ENCODE results near the gene METAP2.
A peak's percentile ranks its signal among the peaks of the same experiment; 100 is the strongest.

The METAP2 gene

DNA sequence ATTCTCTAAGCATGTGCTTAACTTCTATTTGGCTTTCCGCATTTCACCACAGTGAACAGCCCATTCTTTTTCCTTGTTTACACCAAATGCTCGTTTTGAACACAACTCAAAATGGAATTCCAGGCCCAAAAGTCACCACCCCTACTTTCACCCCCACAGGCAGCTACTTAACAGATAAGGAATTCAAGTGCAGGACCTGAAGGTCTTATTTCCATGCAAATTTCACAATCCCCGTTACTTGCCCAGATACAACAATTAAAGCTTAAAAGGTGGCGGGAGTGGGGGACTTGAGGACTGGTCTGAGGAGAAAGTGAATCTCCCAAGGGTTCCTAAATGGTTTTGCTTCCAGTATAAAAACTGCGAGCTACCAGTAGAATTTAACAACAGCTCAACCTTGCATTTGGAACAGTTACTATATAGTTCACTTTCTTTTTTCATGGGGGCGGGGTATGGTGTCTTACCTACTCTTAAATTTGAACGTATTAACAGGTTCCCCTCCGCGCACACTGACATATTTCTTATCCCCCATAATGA is 73.6 kb downstream of the METAP2 start:
- Histone ChIP-seq H3K27me3 (ENCODE audit: control insufficient read depth in 1 of 2, insufficient read depth in 2 of 2, low read length in 2 of 2) (no peaks in the 10 kb centered on the region), H3K9ac (ENCODE audit: low read length in 2 of 2) (peak overlapping the region; percentile 65 to 69), H3K4me3 (ENCODE audit: low read length in 2 of 2) (peak overlapping the region; percentile 77 to 83), H3K36me3 (ENCODE audit: control insufficient read depth in 2 of 2, insufficient read depth in 2 of 2, low read length in 2 of 2) (no peaks in the 10 kb centered on the region), H3K4me1 (ENCODE audit: control insufficient read depth, insufficient read depth, low read length) (no peaks in the 10 kb centered on the region), H3K9me3 (ENCODE audit: control insufficient read depth in 2 of 2, low read length in 2 of 2) (peaks cover 3 to 5% of the 10 kb centered on the region in 2 donors), H3K27ac (ENCODE audit: low read length) (peak overlapping the region; percentile 11)

DNA sequence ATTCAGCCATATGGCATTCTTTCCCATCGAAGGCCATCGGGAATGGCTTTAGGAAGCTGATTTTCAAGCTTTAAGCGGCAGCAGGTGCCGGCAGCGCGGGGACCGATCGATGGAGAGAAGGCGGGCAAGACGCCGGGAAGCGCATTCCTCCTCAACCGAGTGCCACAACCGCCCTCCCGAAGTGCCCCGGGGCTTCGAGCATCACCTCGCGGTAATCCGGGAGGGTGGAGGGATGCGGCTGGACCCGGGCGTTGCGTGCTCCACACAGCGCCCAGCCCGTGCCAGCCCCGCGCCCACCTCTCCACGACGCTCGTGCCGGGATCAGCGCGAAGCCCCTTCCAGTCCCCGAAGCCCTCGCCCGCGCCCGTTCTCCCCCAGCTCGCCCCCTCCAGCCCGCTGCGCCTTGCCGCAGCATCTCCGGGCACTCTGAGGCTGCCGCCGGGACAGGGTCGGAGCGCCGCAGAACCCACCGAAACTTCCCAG is 74.1 kb downstream of the METAP2 start:
- Histone ChIP-seq H3K27me3 (ENCODE audit: control insufficient read depth in 1 of 2, insufficient read depth in 2 of 2, low read length in 2 of 2) (no peaks in the 10 kb centered on the region), H3K36me3 (ENCODE audit: control insufficient read depth in 2 of 2, insufficient read depth in 2 of 2, low read length in 2 of 2) (no peaks in the 10 kb centered on the region), H3K9ac (ENCODE audit: low read length in 2 of 2) (peak overlapping the region; percentile 65 to 69), H3K4me3 (ENCODE audit: low read length in 2 of 2) (peak overlapping the region; percentile 77 to 83), H3K27ac (ENCODE audit: low read length) (peak overlapping the region; percentile 11), H3K4me1 (ENCODE audit: control insufficient read depth, insufficient read depth, low read length) (no peaks in the 10 kb centered on the region), H3K9me3 (ENCODE audit: control insufficient read depth in 2 of 2, low read length in 2 of 2) (peaks cover 3 to 5% of the 10 kb centered on the region in 2 donors)

DNA sequence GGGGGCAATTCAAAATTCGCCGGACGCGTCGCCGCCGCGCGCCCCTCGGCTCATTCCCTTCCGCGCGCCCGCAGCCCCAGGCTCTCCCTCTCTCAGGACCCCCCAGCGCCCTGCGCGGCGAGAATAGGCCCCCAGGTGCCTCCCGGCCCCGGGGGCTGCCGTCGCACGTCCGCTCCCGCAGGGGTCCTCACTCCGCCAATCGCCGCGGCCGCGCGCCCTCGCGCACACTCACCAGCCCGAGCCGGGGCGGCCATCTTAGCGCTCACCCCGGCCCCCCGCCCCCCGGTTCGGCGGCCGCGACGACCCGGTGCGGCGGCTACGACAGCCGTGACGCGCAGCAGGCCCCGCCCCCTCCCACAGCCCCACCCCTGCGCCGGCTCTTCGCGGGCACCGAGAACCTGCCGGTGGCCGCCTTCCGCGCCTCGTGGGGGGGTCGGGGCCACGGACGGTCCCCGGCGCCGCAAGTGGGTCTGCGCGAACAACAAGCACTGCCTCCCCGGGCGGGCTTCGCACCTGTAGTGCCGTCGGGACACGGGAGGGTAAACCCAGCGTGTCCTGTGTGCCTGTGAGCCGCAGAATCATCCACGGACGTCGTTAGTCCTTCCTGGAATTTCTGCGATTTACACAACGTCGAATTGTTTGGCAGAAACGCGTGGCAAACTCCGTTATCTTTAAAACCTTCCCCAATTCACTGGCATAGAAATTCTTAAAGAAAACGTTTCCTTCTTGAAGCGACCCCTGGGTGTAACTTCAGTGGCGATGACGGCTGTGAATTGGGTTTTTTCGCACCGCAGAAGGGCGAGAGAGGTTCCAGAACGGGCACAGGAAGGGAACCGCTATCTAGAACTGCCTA is 74.8 kb downstream of the METAP2 start:
- Histone ChIP-seq H3K27me3 (ENCODE audit: control insufficient read depth in 1 of 2, insufficient read depth in 2 of 2, low read length in 2 of 2) (no peaks in the 10 kb centered on the region), H3K4me1 (ENCODE audit: control insufficient read depth, insufficient read depth, low read length) (no peaks in the 10 kb centered on the region), H3K36me3 (ENCODE audit: control insufficient read depth in 2 of 2, insufficient read depth in 2 of 2, low read length in 2 of 2) (no peaks in the 10 kb centered on the region), H3K27ac (ENCODE audit: low read length) (peak overlapping the region; percentile 11), H3K4me3 (ENCODE audit: low read length in 2 of 2) (peak overlapping the region; percentile 77 to 83), H3K9ac (ENCODE audit: low read length in 2 of 2) (peak overlapping the region; percentile 65 to 69), H3K9me3 (ENCODE audit: control insufficient read depth in 2 of 2, low read length in 2 of 2) (peaks cover 3 to 5% of the 10 kb centered on the region in 2 donors)

DNA sequence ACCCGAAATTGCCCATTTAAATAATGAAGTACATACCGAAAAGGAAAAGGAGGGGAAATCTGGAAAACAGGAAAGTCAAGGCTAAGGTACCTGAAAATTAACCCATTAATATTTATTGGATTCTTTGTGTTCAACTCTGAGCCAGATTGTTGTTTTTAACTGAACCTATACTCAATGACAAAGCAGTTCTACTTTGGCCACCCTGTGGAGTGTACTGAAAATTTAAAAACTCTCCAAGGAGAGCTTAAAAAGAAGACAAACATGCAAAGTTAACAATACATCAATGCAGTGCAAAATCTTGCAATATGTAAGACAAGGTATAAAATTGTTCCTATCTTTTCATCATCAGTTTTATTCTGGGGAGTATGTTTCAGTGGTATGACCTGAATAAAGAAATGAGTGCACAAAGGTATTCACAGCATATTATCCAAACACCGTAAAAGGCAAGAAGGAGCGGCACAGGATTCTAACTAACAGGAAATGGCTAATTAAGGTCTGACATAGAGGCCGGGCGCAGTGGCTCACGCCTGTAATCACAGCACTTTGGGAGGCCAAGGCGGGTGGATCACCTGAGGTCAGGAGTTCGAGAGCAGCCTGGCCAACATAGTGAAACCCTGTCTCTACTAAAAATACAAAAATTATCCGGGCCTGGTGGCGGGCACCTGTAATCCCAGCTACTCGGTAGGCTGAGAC is 75.6 kb downstream of the METAP2 start:
- no peak overlapping the region for H3K27ac ChIP-seq (ENCODE audit: low read length)
- H3K36me3 ChIP-seq (ENCODE audit: control insufficient read depth in 2 of 2, insufficient read depth in 2 of 2, low read length in 2 of 2) = no peaks in the 10 kb centered on the region
- H3K4me1 ChIP-seq (ENCODE audit: control insufficient read depth, insufficient read depth, low read length) = no peaks in the 10 kb centered on the region
- H3K27me3 ChIP-seq (ENCODE audit: control insufficient read depth in 1 of 2, insufficient read depth in 2 of 2, low read length in 2 of 2) = no peaks in the 10 kb centered on the region
- peak overlapping the region; percentile 77 to 82 for H3K4me3 ChIP-seq (ENCODE audit: low read length in 2 of 2)
- H3K9me3 ChIP-seq (ENCODE audit: control insufficient read depth in 2 of 2, low read length in 2 of 2) = peaks cover 3 to 5% of the 10 kb centered on the region in 2 donors
- peak overlapping the region in 1 of 2 donors; percentile 65 for H3K9ac ChIP-seq (ENCODE audit: low read length in 2 of 2)

DNA sequence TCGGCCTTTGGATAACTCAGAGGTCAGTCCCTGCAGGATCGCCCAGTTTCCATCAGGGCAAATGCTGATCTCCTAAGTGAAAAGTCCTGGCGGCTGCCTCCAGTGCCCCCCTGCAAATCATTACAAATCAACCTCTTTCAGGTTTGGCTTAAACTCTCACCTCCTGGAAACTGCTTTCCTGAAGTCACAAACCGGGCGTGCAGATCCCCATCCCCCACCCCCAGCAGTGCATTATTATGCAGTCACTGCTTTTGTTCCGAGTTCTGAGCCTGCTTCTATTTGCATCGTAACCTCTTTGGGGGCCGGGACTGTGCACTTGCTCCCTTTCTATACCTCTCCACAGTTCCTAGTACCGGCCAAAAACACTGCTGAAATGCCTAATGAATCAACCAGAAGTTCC is 77.4 kb downstream of the METAP2 start, which contains the start of gene USP44:
USP44 (minus strand) TSS at position 172 of the 400 bp plus-strand sequence. CDS start 17,220 bp downstream, outside the sequence.
- Histone ChIP-seq H3K27me3 (ENCODE audit: control insufficient read depth in 1 of 2, insufficient read depth in 2 of 2, low read length in 2 of 2) (no peaks in the 10 kb centered on the region), H3K4me1 (ENCODE audit: control insufficient read depth, insufficient read depth, low read length) (no peaks in the 10 kb centered on the region), H3K9me3 (ENCODE audit: control insufficient read depth in 2 of 2, low read length in 2 of 2) (peaks cover 3 to 5% of the 10 kb centered on the region in 2 donors), H3K9ac (ENCODE audit: low read length in 2 of 2) (no peak within 1 kb of the TSS), H3K4me3 (ENCODE audit: low read length in 2 of 2) (no peak within 1 kb of the TSS), H3K27ac (ENCODE audit: low read length) (no peak within 1 kb of the TSS), H3K36me3 (ENCODE audit: control insufficient read depth in 2 of 2, insufficient read depth in 2 of 2, low read length in 2 of 2) (no peaks in the 10 kb centered on the region)

DNA sequence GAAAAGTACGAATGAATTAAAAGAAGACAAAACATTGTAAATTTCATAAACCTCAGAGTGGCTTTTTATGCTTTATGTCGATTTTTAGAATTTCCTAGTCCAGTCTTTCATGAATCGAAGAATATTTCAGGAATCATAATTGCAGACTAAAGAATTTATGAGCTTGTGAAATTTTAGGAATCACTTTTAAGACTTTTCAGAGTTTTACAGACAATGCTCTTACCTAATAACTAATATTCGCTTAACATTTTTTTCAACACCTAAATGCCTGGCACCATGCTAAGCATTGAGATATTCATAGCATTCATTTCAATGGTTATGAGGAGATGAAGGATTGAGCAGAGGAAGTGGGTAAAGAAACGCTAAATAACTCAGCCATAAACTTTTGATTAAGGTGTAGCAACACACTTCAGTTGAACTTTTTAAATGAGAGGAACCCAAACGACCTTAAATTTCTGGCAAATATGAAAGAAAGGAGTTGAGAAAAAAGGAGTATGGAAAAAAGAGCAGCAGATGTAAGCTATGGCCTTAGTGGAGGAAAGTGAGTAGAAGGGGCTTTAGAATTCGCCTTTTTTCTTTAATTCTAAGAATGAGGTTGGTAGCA is 78.1 kb downstream of the METAP2 start:
- Histone ChIP-seq H3K4me1 (ENCODE audit: control insufficient read depth, insufficient read depth, low read length) (no peaks in the 10 kb centered on the region), H3K9ac (ENCODE audit: low read length in 2 of 2) (no peak overlapping the region), H3K27me3 (ENCODE audit: control insufficient read depth in 1 of 2, insufficient read depth in 2 of 2, low read length in 2 of 2) (no peaks in the 10 kb centered on the region), H3K36me3 (ENCODE audit: control insufficient read depth in 2 of 2, insufficient read depth in 2 of 2, low read length in 2 of 2) (no peaks in the 10 kb centered on the region), H3K9me3 (ENCODE audit: control insufficient read depth in 2 of 2, low read length in 2 of 2) (peaks cover 3 to 5% of the 10 kb centered on the region in 2 donors), H3K27ac (ENCODE audit: low read length) (no peak overlapping the region), H3K4me3 (ENCODE audit: low read length in 2 of 2) (no peak overlapping the region)

DNA sequence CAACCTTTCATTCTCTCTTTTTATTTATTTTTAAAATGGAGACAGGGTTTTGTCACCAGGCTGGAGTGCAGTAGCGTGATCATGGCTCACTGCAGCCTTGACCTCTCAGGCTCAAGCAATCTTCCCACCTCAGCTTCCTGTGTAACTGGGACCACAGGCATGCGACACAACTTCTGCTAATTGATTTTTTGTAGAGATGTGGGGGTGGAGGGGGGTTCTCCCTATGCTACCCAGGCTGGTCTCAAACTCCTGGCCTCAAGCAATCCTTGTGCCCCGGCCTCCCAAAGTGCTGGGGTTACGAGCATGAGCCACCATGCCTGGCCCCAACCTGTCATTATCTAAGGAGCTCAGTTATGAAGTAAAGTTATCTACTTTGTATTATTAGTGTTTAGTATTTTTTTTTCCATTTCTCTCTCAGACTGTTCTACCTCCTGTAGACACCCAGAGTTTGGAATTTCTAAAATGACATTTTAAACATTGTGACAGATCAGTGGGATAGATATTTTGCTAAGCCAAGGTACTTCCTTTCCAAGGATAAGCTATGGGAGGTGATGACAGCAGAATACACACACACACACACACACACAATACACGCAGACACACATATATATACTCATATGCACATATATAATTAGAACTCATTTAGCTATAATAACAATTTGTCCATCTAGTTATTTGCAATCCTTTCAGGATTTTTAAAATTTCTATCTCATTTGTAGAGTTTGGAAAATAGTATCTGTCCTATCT is 79.4 kb downstream of the METAP2 start:
- Histone ChIP-seq H3K4me3 (ENCODE audit: low read length in 2 of 2) (no peak overlapping the region), H3K27ac (ENCODE audit: low read length) (no peak overlapping the region), H3K4me1 (ENCODE audit: control insufficient read depth, insufficient read depth, low read length) (no peaks in the 10 kb centered on the region), H3K27me3 (ENCODE audit: control insufficient read depth in 1 of 2, insufficient read depth in 2 of 2, low read length in 2 of 2) (no peaks in the 10 kb centered on the region), H3K36me3 (ENCODE audit: control insufficient read depth in 2 of 2, insufficient read depth in 2 of 2, low read length in 2 of 2) (no peaks in the 10 kb centered on the region), H3K9me3 (ENCODE audit: control insufficient read depth in 2 of 2, low read length in 2 of 2) (peaks cover 3 to 5% of the 10 kb centered on the region in 2 donors), H3K9ac (ENCODE audit: low read length in 2 of 2) (no peak overlapping the region)

DNA sequence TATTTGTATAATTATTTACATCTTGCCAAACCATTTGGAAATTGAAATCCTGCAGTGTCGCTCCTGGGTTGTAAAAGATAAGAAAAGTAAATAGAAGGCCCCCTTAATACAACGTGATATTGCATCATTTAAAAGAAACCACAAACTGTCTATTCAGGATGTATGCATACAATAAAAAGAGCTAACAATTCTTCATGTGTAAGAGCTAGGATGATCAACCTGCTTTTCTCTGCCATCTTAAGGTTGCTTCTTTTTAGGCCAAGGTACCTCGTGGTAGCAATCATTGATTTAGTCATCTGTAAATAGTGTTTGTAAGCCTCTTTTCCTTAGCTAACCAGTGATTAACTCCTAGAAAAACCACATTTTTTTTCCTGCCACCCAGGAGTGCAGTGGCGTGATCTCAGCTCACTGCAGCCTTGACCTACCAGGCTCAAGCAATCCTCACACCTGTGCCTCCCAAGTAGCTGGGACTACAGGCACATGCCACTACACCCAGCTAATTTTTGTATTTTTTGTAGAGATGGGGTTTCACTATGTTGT is 80.7 kb downstream of the METAP2 start:
- no peaks in the 10 kb centered on the region for H3K27me3 ChIP-seq (ENCODE audit: control insufficient read depth in 1 of 2, insufficient read depth in 2 of 2, low read length in 2 of 2)
- H3K4me3 ChIP-seq (ENCODE audit: low read length in 2 of 2) = no peak overlapping the region
- no peak overlapping the region for H3K9ac ChIP-seq (ENCODE audit: low read length in 2 of 2)
- no peaks in the 10 kb centered on the region for H3K4me1 ChIP-seq (ENCODE audit: control insufficient read depth, insufficient read depth, low read length)
- no peak overlapping the region for H3K27ac ChIP-seq (ENCODE audit: low read length)
- H3K36me3 ChIP-seq (ENCODE audit: control insufficient read depth in 2 of 2, insufficient read depth in 2 of 2, low read length in 2 of 2) = no peaks in the 10 kb centered on the region
- no peaks in the 10 kb centered on the region for H3K9me3 ChIP-seq (ENCODE audit: control insufficient read depth in 2 of 2, low read length in 2 of 2)

DNA sequence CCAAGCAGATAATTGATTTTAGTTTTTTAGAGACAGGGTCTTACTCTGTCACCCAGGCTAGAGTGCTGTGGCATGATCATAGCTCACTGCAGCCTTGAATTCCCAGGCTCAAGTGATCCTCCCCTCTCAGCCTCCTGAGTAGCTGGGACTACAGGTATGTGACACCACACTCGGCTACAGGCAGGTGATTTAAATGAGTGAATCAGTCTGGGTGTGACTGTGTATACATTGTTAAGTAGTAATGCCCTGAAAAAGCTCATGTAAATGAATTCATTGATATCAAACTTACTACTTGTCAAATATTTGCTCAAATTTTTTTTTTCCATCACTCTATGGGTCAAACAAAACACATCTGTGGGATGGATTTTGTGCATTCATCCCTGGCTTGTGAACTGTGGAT is 83.7 kb downstream of the METAP2 start:
- Histone ChIP-seq H3K9me3 (ENCODE audit: control insufficient read depth in 2 of 2, low read length in 2 of 2) (no peaks in the 10 kb centered on the region), H3K36me3 (ENCODE audit: control insufficient read depth in 2 of 2, insufficient read depth in 2 of 2, low read length in 2 of 2) (no peaks in the 10 kb centered on the region), H3K9ac (ENCODE audit: low read length in 2 of 2) (no peak overlapping the region), H3K27me3 (ENCODE audit: control insufficient read depth in 1 of 2, insufficient read depth in 2 of 2, low read length in 2 of 2) (no peaks in the 10 kb centered on the region), H3K27ac (ENCODE audit: low read length) (no peak overlapping the region), H3K4me1 (ENCODE audit: control insufficient read depth, insufficient read depth, low read length) (no peaks in the 10 kb centered on the region), H3K4me3 (ENCODE audit: low read length in 2 of 2) (no peak overlapping the region)
